Ramos (cell line): ENCODE data around the gene EFNA5.

ENCODE experiments used
- in situ Hi-C: fragments of 300-500 bp; cut with MboI; formaldehyde crosslinking; loops from one replicate; pipeline ENCODE4 v1.14.3; 2022; ENCODE audit warnings: low sequenced_read_pairs; ENCODE audit not compliant: unreplicated experiment

Gene EFNA5

DNA sequence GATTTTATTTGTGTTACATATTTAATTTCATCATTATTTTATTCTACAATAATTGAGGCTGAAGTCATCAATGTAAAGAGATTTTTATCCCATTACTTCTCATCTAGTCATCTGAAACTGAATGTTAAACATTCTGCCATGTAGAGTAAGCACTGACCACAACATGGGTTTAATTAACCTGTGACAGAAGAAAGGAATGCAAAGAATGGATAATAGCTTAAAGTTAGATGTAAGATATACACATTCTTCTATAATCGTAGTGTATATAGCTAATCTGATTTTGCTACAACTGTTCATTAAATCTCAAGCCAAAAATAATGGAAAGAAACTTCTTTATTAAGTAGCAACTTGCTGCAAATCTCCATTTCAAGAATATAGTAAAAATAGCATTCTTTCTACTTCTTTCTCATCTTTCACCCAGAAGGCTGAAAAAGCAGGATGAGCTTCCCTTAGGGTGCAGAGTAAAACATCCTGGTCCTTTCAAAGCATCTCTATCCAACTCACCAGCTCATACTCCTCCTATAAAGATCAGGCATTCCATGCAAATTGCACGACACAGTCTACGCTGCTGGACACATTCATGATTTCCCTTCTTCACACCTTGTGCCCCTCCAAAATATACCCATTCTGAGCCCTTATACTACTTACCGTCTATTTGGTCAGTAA, 115.2 kb downstream of the EFNA5 start:
- in situ Hi-C loops = no loop called here

DNA sequence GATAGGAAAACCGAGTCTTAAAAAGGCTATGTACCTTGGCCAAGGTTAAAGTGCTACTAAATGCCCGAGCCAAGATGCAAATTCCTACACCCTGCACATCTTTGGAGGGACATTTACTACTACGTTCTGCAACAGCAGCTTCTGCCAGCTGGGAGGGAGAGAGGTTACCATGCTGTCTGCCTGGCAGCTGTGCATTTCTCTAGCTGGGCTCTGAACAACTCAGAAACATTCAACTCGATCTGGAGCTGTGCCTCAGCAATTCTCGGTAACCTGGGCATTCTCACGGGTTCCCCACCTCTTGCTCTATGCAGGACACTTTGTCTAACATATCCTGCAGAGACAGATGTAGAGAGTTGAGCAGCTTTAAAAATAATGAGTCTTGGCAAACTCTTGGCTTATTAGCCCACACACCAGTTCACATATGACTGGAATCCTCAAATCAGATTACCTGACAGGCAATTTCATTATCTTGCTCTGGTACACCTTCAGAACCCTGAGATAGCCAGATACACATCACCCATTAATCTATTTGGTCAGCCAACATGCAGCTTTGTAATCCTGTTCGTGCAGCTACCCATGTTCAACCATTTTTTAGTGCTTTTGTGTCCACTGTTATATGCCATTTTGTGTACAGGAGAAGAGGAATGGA, 115.8 kb downstream of the EFNA5 start:
- in situ Hi-C loops = no loop called here

DNA sequence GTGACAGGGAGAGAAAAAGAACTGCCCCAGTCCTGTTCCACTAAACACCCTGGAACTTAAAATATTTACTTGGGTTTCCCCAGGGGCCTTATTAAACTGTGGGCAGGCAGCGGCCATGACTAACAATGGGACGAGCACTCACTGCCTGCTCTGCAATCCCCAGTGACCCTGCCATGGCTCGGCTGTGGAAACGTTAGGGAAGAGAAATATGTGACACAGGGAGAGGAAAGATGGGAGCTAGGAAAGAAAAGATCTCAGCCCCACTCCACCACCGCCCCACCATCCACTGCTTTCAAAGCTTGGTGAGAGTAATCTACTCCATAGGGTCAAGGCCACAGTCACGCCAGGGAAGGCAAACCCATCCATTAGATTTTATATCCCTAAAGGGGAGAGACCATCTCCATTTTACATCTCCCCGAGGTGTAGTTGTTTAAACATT, 117.6 kb downstream of the EFNA5 start:
- in situ Hi-C loops = no loop called here

DNA sequence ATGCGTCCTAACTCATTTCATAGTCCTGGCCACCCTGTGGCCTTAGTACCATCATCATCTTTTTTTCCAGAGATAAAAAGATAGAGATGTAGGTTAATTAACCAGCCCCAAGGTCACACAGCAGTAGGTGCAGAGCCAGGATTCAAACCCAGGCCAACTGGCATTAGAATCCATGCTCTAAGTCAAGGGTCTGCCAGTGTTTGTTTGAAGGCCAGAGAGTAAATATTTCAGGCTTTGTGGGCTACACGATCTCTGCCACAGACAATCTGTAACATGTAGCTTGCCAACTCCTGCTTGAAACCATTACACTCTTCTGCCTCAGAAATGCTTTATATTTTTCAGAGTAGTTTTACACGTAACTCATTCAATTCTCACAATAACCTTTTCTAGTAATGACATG, 119.6 kb downstream of the EFNA5 start:
- in situ Hi-C loops = no loop called here

DNA sequence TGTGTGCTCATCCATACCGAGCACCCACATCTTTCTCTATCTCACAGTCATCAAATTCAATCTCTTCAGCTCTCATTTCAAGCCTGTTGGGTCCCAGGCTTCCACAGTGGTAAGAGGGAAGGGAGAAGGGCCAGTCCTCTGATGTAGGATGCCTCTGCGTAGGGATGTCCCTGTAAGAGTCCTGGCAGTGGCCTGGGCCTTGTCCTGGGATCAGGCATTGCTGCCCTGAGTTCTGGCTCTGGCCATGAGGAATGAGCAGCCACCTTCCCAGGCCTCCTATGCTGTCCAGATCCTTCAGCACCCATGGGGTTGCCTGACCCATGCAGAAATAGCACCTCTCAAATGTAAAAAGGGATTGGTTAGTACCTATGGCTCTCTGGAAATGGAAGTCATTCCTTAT, 121.2 kb downstream of the EFNA5 start:
- in situ Hi-C loops = no loop called here

DNA sequence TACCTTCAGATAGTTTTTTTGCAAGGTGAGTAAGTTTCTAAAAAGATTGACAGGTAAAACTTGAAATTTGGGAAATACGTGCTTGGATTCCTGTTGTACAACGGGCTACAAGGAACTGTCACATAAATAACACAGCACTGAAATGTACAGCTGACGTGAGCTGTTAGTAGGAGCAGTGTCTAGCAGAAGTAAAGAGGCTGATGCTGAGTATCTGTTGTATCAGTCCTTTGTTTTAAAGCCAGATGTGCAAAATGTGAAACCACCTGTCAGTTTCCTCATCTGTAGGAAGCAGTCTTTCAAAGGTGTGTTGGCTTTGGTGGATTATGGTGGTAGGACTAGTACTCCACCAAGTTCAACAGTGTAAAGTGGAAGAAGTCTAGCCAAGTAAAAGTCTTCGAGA, 122.3 kb downstream of the EFNA5 start:
- in situ Hi-C loops = no loop called here

DNA sequence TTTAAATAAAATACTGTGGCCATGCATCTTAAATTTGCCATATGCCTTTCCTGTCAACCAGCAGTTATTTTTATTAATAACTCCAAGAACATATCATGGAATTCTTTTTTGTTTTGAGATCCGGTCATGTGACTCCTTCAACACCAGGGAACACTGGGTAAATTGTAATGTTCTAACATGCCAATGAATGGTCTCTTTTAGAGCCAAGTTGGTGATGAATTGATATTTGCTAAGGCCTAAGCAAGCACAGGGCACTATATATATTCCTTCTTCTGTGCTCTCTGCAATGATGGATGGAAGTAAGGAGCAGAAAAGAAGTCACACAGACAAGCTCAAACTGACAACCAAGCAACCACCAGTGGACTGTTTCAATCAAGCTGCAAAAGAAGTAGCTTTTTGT, 124.0 kb downstream of the EFNA5 start:
- in situ Hi-C loops = no loop called here

DNA sequence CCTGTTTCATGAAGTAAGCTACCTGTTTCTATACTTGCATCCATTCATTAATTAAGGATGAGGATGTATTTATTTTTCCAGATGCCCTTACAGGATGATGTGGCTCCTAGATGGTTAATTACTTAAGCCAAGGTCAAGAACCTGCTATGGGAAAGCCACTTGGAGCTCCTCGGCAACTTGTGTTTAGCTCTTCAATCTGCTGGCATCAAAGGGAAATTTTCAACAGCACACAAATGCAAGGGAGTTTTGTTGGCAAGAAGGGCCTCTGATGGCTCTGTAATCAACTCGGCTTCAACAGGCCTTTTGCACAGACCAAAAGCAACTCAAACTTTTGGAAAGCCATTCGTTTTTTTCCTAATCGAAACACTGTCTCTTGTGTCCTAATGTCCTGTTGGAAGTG, 125.3 kb downstream of the EFNA5 start:
- in situ Hi-C loops = no loop called here

DNA sequence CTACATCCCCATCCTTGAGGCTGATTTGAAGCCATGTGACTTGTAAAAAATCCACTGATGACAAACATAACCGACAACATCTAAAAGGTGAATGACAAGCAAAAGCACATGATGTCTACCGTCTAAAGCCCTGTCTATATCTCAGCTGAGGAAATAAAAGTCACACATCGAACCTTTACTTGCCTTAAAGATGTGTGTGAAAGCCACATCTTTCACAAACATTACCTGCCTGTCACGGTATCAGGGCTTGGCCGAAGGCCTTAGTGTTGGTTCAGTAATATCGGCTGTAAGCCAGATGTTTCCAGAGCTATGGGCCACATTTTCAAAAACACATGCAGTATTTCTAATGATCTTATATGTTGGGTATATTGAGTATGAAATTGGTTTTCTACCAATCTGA, 125.8 kb downstream of the EFNA5 start:
- in situ Hi-C loops = no loop called here

DNA sequence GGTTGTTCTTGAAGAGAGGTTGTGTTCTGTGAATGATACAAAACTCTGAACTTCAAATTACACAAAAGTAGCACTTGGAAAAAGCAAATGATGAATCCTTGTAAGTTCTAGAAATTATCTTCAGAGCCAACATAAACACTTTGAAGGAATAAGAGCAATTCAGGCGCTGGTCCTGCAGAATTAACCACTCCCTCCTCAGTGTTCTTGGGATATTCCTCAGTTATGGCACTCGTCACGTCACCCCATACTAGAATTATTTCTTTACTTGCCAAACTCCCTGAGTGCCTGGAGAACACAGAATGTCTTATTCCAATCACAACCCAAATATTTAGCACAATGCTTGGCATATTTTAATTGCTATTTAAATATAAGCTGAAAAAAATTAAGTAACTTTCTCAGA, 126.3 kb downstream of the EFNA5 start:
- in situ Hi-C loops = no loop called here

DNA sequence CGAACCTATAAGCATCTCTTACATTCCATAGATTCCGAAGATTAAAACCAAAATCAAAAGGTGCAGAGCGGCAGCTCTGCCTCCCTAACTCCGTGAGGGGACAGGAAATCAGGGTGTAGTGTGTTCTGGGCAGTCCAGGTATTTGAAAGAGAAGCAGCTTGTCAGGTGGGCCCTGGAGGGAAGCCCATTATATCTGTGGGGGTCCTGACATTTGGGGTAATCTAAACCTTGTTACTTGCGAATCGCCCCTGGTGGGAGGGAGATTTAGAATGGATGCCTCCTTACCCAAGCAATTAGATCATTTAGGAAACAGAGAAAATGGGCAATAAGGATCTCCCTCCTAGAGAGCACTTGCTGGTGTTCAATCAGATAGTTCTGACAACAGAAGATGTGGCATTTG, 126.9 kb downstream of the EFNA5 start:
- in situ Hi-C loops = no loop called here

DNA sequence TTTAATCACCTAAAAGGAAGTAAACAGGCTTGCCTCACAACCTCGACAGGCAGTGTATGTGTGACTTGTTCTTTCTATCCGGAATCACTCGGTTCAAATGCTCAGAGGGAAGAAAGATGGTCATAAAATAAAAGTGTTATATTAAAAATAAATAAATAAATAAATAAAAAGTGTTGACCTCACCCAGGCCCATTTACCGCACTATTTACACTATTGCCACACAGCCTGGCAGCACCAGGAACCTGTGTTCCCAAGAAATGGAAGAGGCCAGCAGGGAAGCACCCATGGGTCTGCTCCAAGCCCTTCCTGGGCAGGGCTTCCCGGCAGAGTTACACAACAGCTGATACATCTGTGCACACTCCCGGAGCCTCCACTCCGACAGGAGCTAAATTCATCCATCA, 127.9 kb downstream of the EFNA5 start:
- in situ Hi-C loops = no loop called here

DNA sequence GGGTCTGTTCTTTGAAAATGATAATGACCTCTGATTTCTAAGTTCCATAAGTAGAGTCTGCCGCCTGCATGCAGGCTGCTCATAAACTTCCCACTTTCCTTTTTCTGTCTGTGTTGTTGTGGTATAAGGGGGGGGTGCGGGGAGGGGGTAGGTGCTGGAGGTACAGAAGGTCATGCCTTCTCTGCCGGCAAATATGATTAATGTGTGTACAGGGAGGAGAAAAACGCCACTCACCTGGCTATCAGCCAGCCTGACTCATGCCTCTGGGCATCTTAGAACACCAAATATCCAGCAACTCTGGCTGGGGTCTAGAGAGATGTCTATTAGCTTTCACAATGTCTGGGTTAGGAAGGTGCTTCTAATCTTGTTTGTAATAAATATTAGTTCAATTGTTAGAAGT, 128.3 kb downstream of the EFNA5 start:
- in situ Hi-C loops = no loop called here

DNA sequence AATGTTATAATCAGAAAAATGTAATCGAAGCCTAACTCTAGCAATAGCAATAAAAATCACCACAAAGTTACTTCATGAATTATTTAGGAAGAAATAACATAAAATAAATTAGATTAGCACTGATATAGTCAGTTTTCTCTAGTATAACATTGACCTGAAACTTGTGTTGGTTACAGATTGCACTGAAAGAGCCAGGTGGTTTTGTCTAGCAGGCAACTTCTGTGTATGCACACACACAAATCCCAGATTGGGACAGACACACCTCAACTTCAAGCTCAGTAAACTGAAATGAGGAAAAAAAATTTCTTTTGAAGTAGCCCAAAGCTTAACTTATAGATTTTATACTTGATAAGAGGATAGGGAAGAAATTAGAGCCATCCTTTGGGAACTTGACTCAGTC, 129.3 kb downstream of the EFNA5 start:
- in situ Hi-C loops = no loop called here

DNA sequence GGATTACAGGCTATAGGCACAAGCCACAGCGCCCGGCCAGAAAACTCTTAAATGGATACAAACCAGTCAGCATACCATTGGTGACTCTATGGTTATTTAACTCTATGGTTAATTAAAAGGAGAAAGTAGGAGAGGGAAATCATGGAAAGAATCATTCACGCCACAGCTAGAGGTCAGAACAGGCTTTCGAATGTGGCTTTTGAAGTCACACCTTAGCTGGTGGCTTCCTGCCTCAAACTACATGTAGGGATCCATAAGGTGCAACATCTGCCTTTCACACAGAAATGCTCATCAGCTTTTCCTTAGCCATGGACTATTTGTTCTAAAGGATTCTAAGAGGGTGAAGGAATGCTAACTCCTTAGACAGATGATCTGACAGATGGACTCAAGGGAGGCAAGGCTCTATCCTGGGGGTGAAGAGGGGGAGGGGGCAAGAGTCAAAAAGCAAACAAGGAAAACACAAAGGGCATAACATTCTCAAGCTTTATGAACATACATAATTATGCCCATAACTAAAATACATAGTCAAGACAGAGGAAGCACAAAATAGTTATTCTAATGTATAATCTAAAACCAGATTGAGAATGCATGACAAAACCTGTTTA, 130.9 kb downstream of the EFNA5 start:
- in situ Hi-C loops = no loop called here

DNA sequence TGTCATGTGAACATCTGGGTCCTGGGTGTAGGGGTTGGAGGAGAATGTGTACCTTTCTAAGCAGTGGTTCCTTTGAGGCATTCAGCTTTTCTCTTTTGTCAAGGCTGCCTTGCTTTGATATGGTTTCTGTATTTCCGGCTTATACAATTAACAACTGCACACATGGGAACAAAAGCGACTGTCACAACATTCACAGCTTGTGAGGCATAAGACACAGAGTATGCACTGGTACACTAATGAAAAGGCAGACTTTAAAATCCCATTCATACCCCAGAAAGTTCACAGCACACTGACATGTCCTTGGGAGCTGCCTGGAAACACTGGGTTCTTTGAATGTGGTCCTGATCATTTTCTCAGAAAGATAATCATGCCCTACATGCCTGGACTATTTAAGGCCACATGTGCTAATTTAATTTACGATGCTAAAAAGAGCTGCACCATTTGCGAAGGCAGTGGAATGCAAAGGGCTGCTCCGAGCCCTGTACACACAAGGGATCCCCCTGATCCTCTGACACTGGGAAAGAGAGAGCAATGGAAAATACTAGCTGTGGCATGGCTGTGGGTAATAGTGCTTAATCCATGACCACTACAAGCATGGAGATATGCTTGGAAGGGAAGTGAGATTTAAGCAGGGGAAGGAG, 131.8 kb downstream of the EFNA5 start:
- in situ Hi-C loops = no loop called here

DNA sequence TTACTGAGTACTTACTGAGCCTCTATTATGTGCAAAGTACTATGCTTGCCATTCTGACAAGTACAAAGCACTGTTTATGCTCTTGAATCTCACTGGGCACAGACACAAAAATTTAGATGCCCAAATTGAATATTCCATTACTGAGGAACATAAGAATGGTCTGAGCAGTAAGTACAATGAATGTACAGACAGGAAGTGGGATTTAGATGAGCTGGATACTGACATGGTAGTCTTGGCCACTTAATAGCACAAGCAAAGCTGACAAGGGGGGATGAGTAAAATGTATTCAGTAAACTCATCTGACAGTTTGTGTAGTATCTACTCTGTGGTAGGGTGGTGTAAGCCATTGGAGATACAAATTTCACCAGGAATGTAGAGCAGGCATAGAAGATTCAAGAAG, 132.4 kb downstream of the EFNA5 start:
- in situ Hi-C loops = no loop called here

DNA sequence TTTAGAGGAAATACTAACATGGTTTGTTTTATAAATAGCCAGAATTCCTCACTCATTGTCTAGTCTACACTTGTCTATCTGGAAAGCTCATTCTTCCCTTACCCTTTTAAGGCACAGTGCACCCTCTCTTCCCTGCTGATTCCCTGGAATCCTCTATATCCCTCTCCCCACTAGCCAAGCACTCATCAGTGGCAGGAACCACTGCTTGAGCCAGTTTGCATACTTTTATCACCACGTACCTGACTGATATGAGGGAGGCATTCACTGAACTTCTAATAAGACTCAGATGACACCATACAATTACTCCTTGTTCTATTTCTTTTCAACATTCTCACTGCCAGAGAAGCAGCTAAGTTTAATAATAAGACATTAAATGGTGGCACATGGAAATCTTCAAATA, 134.9 kb downstream of the EFNA5 start:
- in situ Hi-C loops = no loop called here

DNA sequence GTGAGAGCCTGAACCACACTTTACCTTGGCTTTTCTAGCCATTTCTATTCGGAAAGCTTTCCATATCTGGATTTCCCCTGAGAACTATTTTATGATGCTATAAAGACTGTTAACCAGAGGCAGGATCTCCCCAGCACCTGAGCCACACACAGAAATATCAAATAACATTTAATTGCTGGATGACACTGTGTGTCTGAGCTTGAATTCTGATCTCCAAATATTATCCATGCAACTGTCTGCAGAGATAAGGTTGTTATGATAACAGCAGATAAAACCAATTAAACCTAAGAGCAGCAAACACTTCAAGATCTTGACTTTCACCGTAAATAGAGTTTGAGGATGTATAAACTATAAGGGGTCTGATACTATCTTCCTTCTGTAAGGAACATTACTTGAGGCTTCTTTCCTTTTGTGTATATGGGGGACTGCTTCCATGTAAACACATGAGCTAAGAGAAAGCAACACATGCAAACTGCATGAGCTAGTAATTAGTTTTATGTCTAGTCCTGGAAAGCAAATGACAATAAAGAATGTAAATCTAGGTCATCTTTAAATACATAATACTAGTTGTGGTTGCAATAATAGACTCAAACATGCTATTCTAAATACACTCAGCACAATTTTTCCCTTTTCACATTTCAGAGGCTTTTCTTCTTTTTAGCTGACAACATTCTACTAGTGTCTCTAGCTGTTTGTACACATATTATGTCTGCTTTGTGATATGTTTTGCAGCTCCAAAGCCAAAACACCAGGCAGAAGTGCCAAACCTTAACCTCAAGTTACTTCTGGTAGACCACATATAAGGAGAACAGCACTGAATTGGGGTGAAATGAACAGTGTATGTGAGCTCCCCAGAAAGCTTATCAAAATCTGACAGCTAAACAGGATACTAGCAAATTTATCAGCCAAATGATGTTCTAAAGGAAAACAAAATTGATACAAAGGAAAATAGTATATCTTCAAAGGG, 136.5 kb downstream of the EFNA5 start:
- in situ Hi-C loops = no loop called here

DNA sequence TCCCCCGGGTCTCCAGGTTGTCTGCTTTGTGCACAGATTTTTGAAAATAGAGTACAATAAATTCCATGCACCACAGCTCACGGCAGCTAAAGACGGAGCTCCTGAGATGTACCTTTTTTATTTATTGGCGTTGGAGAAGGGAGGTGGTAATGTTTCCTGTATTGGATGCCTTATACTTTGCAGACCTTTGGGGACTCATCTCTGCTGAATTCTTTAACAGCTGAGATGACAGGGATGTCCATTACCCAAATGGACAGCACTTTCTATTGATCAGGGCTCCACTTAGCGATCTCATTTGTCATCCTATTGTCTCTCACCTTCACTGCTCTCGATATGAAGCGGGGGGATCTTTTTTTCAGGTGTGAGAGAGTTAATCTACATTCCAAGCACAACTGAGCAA, 137.8 kb downstream of the EFNA5 start:
- in situ Hi-C loops = no loop called here
